ENCODE measurements around the gene GOLIM4. TPM values are rescaled to one million over a fixed set of nuclear protein-coding genes. Genes with fewer than 3 reads are reported as not detected.

Gene GOLIM4
- total RNA-seq, 2 experiments from 2014 or later, result 0.28 to 0.36 TPM

GRCh38 chr3:168054447-168054846, 41.3 kb downstream of the GOLIM4 start:
- intact Hi-C loops (cut with DNase I, micrococcal nuclease), result no loop called here
- ChIA-PET CTCF (no interaction called here), POLR2A (no interaction called here)
- Histone ChIP-seq H3K9me3 (ENCODE audit: control insufficient read depth in 1 of 2, insufficient read depth in 1 of 2, low read length in 2 of 2) (peaks cover 0 to 6% of the 10 kb centered on the region in 2 experiments), H3K27me3 (ENCODE audit: control insufficient read depth in 1 of 2, insufficient read depth in 2 of 2, low read length in 2 of 2) (no peaks in the 10 kb centered on the region), H3K36me3 (ENCODE audit: insufficient read depth, low read length) (no peaks in the 10 kb centered on the region), H3K4me3 (ENCODE audit: low read length) (no peak overlapping the region), H3K4me1 (ENCODE audit: insufficient read depth, low read length) (no peaks in the 10 kb centered on the region), H3K27ac (ENCODE audit: low read depth in 1 of 2, low read length in 2 of 2) (no peak overlapping the region)
- Mint-ChIP-seq H3K36me3 (ENCODE audit: low read depth) (no peaks in the 10 kb centered on the region), H3K4me1 (ENCODE audit: low read depth) (no peaks in the 10 kb centered on the region), H3K4me3 (no peak overlapping the region), H3K9me3 (no peaks in the 10 kb centered on the region), H3K27ac (no peak overlapping the region), H3K27me3 (no peaks in the 10 kb centered on the region)
- no peak for TF ChIP-seq CTCF (IDR thresholded peaks at IDR 0.05)
- ATAC-seq (ENCODE audit: poor library complexity) (no peak), DNase-seq (no peak)

GRCh38 chr3:168053115-168053514, 42.6 kb downstream of the GOLIM4 start:
- H3K4me3 Mint-ChIP-seq, result no peak overlapping the region
- no peaks in the 10 kb centered on the region for H3K9me3 Mint-ChIP-seq
- no peak overlapping the region for H3K27ac Mint-ChIP-seq
- no peaks in the 10 kb centered on the region for H3K36me3 Mint-ChIP-seq (ENCODE audit: low read depth)
- no peaks in the 10 kb centered on the region for H3K36me3 ChIP-seq (ENCODE audit: insufficient read depth, low read length)
- no peaks in the 10 kb centered on the region for H3K4me1 ChIP-seq (ENCODE audit: insufficient read depth, low read length)
- no peak for ATAC-seq (ENCODE audit: poor library complexity)
- POLR2A ChIA-PET, result no interaction called here
- H3K27me3 Mint-ChIP-seq, result no peaks in the 10 kb centered on the region
- no peak for DNase-seq
- H3K27ac ChIP-seq (ENCODE audit: low read depth in 1 of 2, low read length in 2 of 2), result no peak overlapping the region
- intact Hi-C loops (cut with DNase I, micrococcal nuclease), result no loop called here
- no peak for TF ChIP-seq CTCF (IDR thresholded peaks at IDR 0.05)
- H3K4me1 Mint-ChIP-seq (ENCODE audit: low read depth), result no peaks in the 10 kb centered on the region
- no peak overlapping the region for H3K4me3 ChIP-seq (ENCODE audit: low read length)
- CTCF ChIA-PET, result interaction anchor here (0.9 kb wide), 1 partner anchor 9 kb away, joined by 3 read pairs; no protein-coding TSS in a partner anchor
- H3K9me3 ChIP-seq (ENCODE audit: control insufficient read depth in 1 of 2, insufficient read depth in 1 of 2, low read length in 2 of 2), result peaks cover 0 to 6% of the 10 kb centered on the region in 2 experiments
- no peaks in the 10 kb centered on the region for H3K27me3 ChIP-seq (ENCODE audit: control insufficient read depth in 1 of 2, insufficient read depth in 2 of 2, low read length in 2 of 2)

DNA sequence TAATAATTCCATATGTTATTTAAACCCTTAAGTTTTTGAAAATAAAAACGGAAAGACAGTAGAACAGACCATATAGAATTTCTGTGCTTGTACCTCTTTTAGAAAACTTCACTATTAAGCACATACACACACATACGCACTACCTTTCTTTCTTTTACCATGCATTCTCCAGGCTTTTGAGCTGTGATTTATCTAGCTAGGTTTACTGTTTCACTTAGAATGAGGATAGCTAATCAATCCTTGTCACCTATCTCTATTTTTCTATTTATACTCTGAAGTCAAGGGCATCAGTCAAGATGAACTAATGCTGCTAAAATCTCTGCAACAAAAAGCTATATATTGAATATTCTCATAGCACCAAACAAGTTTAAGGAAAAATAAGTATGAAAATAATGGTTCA, 43.2 kb downstream of the GOLIM4 start:
- no peaks in the 10 kb centered on the region for H3K4me1 Mint-ChIP-seq (ENCODE audit: low read depth)
- intact Hi-C loops (cut with DNase I, micrococcal nuclease), result no loop called here
- H3K27me3 Mint-ChIP-seq, result no peaks in the 10 kb centered on the region
- no peak overlapping the region for H3K4me3 ChIP-seq (ENCODE audit: low read length)
- H3K36me3 ChIP-seq (ENCODE audit: insufficient read depth, low read length), result no peaks in the 10 kb centered on the region
- H3K9me3 Mint-ChIP-seq, result no peaks in the 10 kb centered on the region
- TF ChIP-seq CTCF (IDR thresholded peaks at IDR 0.05), result no peak
- H3K9me3 ChIP-seq (ENCODE audit: control insufficient read depth in 1 of 2, insufficient read depth in 1 of 2, low read length in 2 of 2), result peaks cover 0 to 6% of the 10 kb centered on the region in 2 experiments
- ChIA-PET CTCF (no interaction called here), POLR2A (no interaction called here)
- no peak overlapping the region for H3K27ac Mint-ChIP-seq
- DNase-seq (no peak), ATAC-seq (ENCODE audit: poor library complexity) (no peak)
- no peak overlapping the region for H3K27ac ChIP-seq (ENCODE audit: low read depth in 1 of 2, low read length in 2 of 2)
- no peaks in the 10 kb centered on the region for H3K36me3 Mint-ChIP-seq (ENCODE audit: low read depth)
- no peaks in the 10 kb centered on the region for H3K27me3 ChIP-seq (ENCODE audit: control insufficient read depth in 1 of 2, insufficient read depth in 2 of 2, low read length in 2 of 2)
- H3K4me1 ChIP-seq (ENCODE audit: insufficient read depth, low read length), result no peaks in the 10 kb centered on the region
- H3K4me3 Mint-ChIP-seq, result no peak overlapping the region

Data from CD4-positive, alpha-beta T cell (primary cell).